ENCODE measurements around the gene DENND1A.
A peak's percentile ranks its signal among the peaks of the same experiment; 100 is the strongest.

Gene DENND1A

DNA sequence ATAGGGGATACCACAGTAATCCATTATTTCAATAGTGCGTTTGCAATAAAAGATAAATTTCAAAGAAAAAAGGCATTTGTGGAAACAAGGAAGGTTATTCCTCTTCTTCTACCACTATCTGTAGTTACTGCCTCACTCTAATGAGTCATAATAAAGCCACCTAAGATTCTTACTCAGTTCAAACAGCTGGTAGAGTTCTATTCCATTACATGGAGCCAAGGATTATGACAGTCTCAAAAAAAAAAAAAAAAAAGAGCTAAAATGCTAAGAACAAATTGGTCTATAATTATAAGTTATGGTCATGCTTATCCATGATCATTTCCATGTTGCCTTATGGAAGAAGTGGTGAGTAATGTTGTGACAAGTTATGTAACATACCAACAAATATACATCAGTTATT is 46.3 kb downstream of the DENND1A start:
- WGBS, result no CpG with 5 or more reads among the region's 1 CpG
- Histone ChIP-seq H3K4me1 (ENCODE audit: insufficient read depth, low read length) (peaks cover 4% of the 10 kb centered on the region; the same call in 1 of the 2 replicates), H3K9ac (ENCODE audit: low read depth, low read length) (no peak overlapping the region), H3K36me3 (ENCODE audit: insufficient read depth, low read length) (no peaks in the 10 kb centered on the region), H3K27me3 (ENCODE audit: insufficient read depth, low read length) (no peaks in the 10 kb centered on the region), H3K27ac (ENCODE audit: low read depth, low read length) (no peak overlapping the region), H3K4me3 (ENCODE audit: low read length) (no peak overlapping the region), H3K9me3 (ENCODE audit: insufficient read depth, low read depth, low read length) (peaks cover 6% of the 10 kb centered on the region; the same call in 1 of the 2 replicates)

DNA sequence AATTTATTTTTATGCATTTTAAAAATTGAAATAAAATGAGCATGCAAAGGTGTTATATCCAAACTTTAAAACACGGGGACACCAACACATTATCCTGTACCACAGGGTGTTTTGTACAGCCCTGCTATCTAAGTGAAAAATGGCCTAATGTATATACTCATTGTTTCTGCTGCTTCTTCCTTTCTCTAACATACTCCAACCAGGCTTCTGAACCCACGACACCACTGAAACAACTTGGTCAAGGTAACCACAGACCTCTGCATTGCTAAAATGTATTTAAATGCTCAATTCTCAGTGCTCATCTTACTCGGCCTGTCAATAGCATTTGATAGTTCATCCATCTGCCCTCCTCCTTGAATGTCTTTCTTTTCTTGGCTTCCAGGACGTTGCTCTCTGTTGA is 48.3 kb downstream of the DENND1A start:
- no peaks in the 10 kb centered on the region for H3K27me3 ChIP-seq (ENCODE audit: insufficient read depth, low read length)
- H3K9ac ChIP-seq (ENCODE audit: low read depth, low read length), result no peak overlapping the region
- no peak overlapping the region for H3K4me3 ChIP-seq (ENCODE audit: low read length)
- H3K9me3 ChIP-seq (ENCODE audit: insufficient read depth, low read depth, low read length), result no peaks in the 10 kb centered on the region
- H3K4me1 ChIP-seq (ENCODE audit: insufficient read depth, low read length), result no peaks in the 10 kb centered on the region
- 84% methylated on average over 4 of the region's 4 CpGs for WGBS
- peaks cover 8% of the 10 kb centered on the region; the same call in 1 of the 2 replicates for H3K36me3 ChIP-seq (ENCODE audit: insufficient read depth, low read length)
- H3K27ac ChIP-seq (ENCODE audit: low read depth, low read length), result no peak overlapping the region

DNA sequence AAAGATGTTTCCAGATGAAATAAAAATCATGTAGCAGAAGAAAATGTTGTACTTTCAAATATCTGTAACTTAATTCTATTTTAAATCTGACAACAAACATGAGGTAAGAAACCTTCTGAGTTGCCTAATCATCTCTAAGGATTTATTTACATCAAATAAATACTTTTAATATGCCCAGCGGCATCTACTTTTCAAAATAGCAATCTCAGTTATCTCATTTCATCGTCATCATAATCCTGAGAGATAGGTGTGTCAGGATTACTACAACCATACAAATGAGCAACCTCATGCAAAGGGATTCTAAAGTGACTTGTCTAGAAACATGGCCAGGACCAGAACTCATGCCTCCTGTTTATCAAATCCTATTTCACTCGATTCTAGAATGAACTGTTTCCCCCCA is 49.5 kb downstream of the DENND1A start:
- no peak overlapping the region for H3K9ac ChIP-seq (ENCODE audit: low read depth, low read length)
- 93% methylated on average over 3 of the region's 3 CpGs for WGBS
- H3K27me3 ChIP-seq (ENCODE audit: insufficient read depth, low read length), result no peaks in the 10 kb centered on the region
- H3K4me1 ChIP-seq (ENCODE audit: insufficient read depth, low read length), result no peaks in the 10 kb centered on the region
- peaks cover 13% of the 10 kb centered on the region; the same call in 1 of the 2 replicates for H3K36me3 ChIP-seq (ENCODE audit: insufficient read depth, low read length)
- no peak overlapping the region for H3K4me3 ChIP-seq (ENCODE audit: low read length)
- no peaks in the 10 kb centered on the region for H3K9me3 ChIP-seq (ENCODE audit: insufficient read depth, low read depth, low read length)
- no peak overlapping the region for H3K27ac ChIP-seq (ENCODE audit: low read depth, low read length)

DNA sequence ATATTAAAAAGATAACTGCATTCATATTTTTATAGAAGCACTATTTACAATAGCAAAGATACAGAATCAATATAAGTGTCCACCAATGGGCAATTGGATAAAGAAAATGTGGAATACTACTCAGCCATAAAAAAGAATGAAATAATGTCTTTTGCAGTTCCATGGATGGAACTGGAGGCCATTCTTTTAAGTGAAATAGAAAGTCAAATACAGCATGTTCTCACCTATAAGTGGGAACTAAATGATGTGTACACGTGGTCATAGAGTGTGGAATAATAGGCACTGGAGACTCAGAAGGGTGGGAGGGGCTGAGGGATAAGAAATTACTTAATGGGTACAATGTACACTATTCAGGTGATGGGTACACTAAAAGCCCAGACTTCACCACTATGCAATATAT is 53.2 kb downstream of the DENND1A start:
- peaks cover 14% of the 10 kb centered on the region; the same call in 1 of the 2 replicates for H3K36me3 ChIP-seq (ENCODE audit: insufficient read depth, low read length)
- H3K4me3 ChIP-seq (ENCODE audit: low read length), result no peak overlapping the region
- WGBS, result 95% methylated on average over 1 of the region's 1 CpG

DNA sequence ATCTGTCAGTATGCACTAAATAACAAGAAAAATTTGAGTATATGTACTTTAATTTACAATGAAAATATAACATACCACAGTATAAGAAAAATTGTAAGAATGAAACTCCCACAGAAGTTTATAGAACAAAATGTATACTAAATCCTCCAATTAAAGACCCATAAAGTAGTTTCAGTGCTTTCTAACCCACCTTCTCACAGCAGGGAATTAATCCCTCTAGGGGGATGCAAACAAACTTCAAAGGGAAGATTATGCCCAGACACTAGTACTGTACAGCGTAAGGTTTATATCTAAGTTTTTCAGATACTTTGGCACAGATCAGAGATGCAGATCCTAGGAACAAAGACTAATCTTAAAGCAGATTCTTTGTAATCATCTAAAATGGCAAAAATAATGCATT is 57.2 kb downstream of the DENND1A start:
- no peak overlapping the region for H3K9ac ChIP-seq (ENCODE audit: low read depth, low read length)
- peaks cover 5% of the 10 kb centered on the region; the same call in 1 of the 2 replicates for H3K27me3 ChIP-seq (ENCODE audit: insufficient read depth, low read length)
- H3K4me3 ChIP-seq (ENCODE audit: low read length), result no peak overlapping the region
- H3K27ac ChIP-seq (ENCODE audit: low read depth, low read length), result no peak overlapping the region
- WGBS, result 92% methylated on average over 1 of the region's 1 CpG
- H3K36me3 ChIP-seq (ENCODE audit: insufficient read depth, low read length), result peaks cover 12% of the 10 kb centered on the region; the same call in 1 of the 2 replicates
- no peaks in the 10 kb centered on the region for H3K9me3 ChIP-seq (ENCODE audit: insufficient read depth, low read depth, low read length)
- peaks cover 24% of the 10 kb centered on the region for H3K4me1 ChIP-seq (ENCODE audit: insufficient read depth, low read length)

More for the DNA sequence above, 53.2 kb downstream of the DENND1A start:
- Histone ChIP-seq H3K4me1 (ENCODE audit: insufficient read depth, low read length) (peaks cover 12% of the 10 kb centered on the region), H3K27me3 (ENCODE audit: insufficient read depth, low read length) (no peaks in the 10 kb centered on the region), H3K9me3 (ENCODE audit: insufficient read depth, low read depth, low read length) (no peaks in the 10 kb centered on the region), H3K27ac (ENCODE audit: low read depth, low read length) (no peak overlapping the region), H3K9ac (ENCODE audit: low read depth, low read length) (no peak overlapping the region)

DNA sequence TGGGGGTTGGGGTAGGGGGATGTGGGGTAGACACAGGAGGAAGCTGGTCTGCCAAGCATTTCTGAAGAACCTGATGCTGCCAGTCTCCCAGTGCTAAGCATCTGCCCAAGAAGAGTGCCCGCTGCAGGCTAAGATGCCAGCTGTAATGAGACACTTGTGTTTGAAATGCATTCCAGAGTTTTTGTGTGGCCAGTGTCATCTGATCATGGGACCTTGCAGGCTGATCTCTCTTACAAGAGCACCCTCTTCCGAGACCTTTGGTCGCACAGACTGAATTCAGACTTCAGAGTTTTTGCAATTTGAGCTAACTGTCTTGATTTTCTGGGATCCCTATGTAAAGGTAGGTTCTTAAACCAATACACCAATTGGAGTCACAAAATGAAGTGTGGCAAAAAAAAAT is 58.1 kb downstream of the DENND1A start:
- H3K4me3 ChIP-seq (ENCODE audit: low read length), result no peak overlapping the region
- H3K9ac ChIP-seq (ENCODE audit: low read depth, low read length), result no peak overlapping the region
- H3K4me1 ChIP-seq (ENCODE audit: insufficient read depth, low read length), result peaks cover 33% of the 10 kb centered on the region
- no peaks in the 10 kb centered on the region for H3K9me3 ChIP-seq (ENCODE audit: insufficient read depth, low read depth, low read length)
- 79% methylated on average over 3 of the region's 3 CpGs for WGBS
- H3K27ac ChIP-seq (ENCODE audit: low read depth, low read length), result no peak overlapping the region
- peaks cover 13% of the 10 kb centered on the region; the same call in 1 of the 2 replicates for H3K27me3 ChIP-seq (ENCODE audit: insufficient read depth, low read length)
- H3K36me3 ChIP-seq (ENCODE audit: insufficient read depth, low read length), result peaks cover 7% of the 10 kb centered on the region; the same call in 1 of the 2 replicates

DNA sequence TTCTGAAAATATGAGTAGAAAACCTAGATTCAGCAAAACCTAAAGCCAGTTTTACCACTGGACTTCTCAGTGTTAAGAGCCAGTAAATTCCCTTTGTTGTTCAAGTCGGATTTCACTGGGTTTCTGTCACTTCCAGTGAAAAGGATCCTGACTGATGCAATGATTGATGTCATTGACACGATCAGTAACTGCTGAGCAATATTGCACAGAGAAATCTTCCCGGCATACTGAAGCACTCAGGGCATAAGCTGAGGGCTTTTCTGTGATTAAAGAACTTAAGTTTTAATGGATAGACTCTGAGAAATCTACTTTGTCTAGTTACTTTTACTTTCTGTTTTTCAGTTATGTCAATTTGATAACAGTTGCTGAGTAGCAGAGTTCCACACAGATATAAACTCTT is 61.9 kb downstream of the DENND1A start:
- Histone ChIP-seq H3K4me3 (ENCODE audit: low read length) (no peak overlapping the region), H3K9me3 (ENCODE audit: insufficient read depth, low read depth, low read length) (no peaks in the 10 kb centered on the region), H3K27ac (ENCODE audit: low read depth, low read length) (no peak overlapping the region), H3K27me3 (ENCODE audit: insufficient read depth, low read length) (peaks cover 43% of the 10 kb centered on the region), H3K4me1 (ENCODE audit: insufficient read depth, low read length) (peaks cover 69% of the 10 kb centered on the region), H3K36me3 (ENCODE audit: insufficient read depth, low read length) (no peaks in the 10 kb centered on the region), H3K9ac (ENCODE audit: low read depth, low read length) (no peak overlapping the region)
- WGBS, result 80% methylated on average over 3 of the region's 3 CpGs

DNA sequence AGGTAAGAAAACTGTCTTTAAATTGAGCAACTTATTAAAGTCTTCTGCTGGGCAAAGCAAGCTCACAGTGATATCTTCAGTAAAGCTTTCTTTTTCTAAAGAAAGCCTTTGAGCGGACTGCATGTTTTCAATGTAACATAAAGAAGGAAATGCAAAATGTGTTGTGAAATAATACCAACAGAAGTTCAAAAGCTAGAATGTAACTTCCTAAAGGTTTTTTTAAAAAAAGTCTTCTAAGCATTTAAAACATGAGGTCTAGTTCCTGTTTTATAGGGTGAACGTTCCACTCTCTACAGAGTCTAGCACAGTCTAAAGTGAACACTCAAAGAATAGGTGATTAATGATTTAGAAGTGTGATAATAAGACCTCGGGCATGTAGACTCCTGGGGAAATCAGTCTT is 62.9 kb downstream of the DENND1A start:
- peaks cover 69% of the 10 kb centered on the region for H3K4me1 ChIP-seq (ENCODE audit: insufficient read depth, low read length)
- H3K4me3 ChIP-seq (ENCODE audit: low read length), result no peak overlapping the region
- no peaks in the 10 kb centered on the region for H3K9me3 ChIP-seq (ENCODE audit: insufficient read depth, low read depth, low read length)
- H3K27ac ChIP-seq (ENCODE audit: low read depth, low read length), result no peak overlapping the region
- 96% methylated on average over 3 of the region's 3 CpGs for WGBS
- H3K9ac ChIP-seq (ENCODE audit: low read depth, low read length), result no peak overlapping the region
- peaks cover 53% of the 10 kb centered on the region for H3K27me3 ChIP-seq (ENCODE audit: insufficient read depth, low read length)
- H3K36me3 ChIP-seq (ENCODE audit: insufficient read depth, low read length), result no peaks in the 10 kb centered on the region

DNA sequence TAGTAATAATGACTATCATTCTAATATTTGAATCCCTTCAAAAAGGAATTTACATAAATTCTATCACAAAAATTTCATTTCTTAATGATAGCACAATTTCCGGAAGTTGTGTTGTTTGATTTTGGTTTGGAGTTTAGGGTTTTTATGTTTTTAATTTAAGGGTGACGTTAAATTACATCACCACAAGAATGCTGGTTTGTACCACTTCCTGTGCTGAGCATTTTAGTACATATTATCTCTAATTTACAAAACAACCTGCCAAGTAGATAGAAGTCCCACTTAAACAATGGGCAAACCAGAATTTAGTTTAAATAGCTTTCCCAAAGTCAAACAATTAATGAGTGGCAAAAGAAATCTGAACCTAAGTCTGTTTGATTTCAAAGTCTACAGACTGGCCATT is 63.4 kb downstream of the DENND1A start:
- WGBS, result 93% methylated on average over 1 of the region's 2 CpGs
- Histone ChIP-seq H3K4me1 (ENCODE audit: insufficient read depth, low read length) (peaks cover 70% of the 10 kb centered on the region), H3K27me3 (ENCODE audit: insufficient read depth, low read length) (peaks cover 58% of the 10 kb centered on the region), H3K9ac (ENCODE audit: low read depth, low read length) (no peak overlapping the region), H3K9me3 (ENCODE audit: insufficient read depth, low read depth, low read length) (no peaks in the 10 kb centered on the region), H3K36me3 (ENCODE audit: insufficient read depth, low read length) (no peaks in the 10 kb centered on the region), H3K27ac (ENCODE audit: low read depth, low read length) (no peak overlapping the region), H3K4me3 (ENCODE audit: low read length) (no peak overlapping the region)

DNA sequence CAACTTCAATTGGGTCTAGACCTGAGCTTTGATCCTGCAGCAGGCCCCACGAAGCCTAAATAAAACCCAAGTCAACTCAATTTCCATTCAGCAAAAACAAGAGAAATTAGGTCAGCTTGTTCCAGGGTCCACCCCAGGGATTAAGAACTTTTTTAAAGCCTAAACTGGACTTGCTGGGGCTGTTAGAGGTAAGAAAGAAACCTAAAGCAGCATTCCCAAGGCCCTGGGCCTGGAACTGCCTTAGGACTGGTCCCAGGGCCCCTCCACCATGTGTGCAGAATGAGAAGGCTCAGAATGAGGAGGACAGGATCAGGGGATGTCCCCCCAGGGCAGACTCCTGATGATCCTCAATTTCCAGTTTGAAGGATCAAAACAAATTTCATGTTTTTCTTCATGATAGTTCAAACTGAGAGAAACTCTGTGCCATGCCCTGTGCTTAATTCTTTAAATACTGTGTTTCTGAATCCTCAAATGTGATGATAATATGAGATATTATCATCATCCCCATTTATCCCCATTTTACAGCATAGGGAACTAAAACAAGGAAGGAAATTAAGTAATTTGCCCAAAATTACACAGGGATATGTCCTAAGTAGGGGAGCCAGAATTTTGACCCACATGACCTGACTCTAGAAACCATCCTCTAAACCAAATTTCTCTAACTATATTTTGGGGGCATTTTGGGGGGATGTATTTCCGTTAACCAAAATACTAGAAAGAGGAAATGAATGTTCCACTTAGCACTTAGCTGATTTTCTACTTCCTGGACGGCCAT is 64.5 kb downstream of the DENND1A start:
- Histone ChIP-seq H3K9me3 (ENCODE audit: insufficient read depth, low read depth, low read length) (no peaks in the 10 kb centered on the region), H3K36me3 (ENCODE audit: insufficient read depth, low read length) (no peaks in the 10 kb centered on the region), H3K4me1 (ENCODE audit: insufficient read depth, low read length) (peaks cover 81% of the 10 kb centered on the region), H3K27me3 (ENCODE audit: insufficient read depth, low read length) (peaks cover 61% of the 10 kb centered on the region), H3K9ac (ENCODE audit: low read depth, low read length) (no peak overlapping the region), H3K27ac (ENCODE audit: low read depth, low read length) (no peak overlapping the region), H3K4me3 (ENCODE audit: low read length) (no peak overlapping the region)
- WGBS, result 75% methylated on average over 3 of the region's 3 CpGs

DNA sequence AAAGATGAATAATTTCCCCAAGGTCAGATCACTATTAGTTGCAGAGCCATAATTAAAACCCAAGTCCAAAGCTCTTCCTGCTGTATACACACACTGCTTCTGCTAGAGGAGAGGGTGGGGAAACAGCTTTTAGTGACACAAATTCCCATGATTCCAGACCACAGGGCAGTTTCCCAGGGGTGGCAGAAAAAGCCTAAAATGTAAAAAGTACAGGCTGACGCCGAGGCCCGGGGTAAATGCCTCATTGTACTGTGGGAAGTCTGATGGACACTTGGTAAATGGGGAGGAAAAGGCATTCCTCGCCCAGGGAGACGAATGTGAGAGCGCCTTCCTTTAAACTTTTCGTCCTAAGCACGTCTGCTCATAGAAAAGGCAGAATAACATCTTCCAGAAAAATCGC is 65.7 kb downstream of the DENND1A start:
- Histone ChIP-seq H3K4me1 (ENCODE audit: insufficient read depth, low read length) (peaks cover 93% of the 10 kb centered on the region), H3K27ac (ENCODE audit: low read depth, low read length) (peak overlapping the region; percentile 95)
- WGBS, result 36% methylated on average over 9 of the region's 9 CpGs

More for the DNA sequence above, 65.7 kb downstream of the DENND1A start:
- Histone ChIP-seq H3K9ac (ENCODE audit: low read depth, low read length) (peak overlapping the region; percentile 66; the same call in 1 of the 2 replicates), H3K27me3 (ENCODE audit: insufficient read depth, low read length) (peaks cover 73% of the 10 kb centered on the region), H3K9me3 (ENCODE audit: insufficient read depth, low read depth, low read length) (no peaks in the 10 kb centered on the region), H3K36me3 (ENCODE audit: insufficient read depth, low read length) (no peaks in the 10 kb centered on the region), H3K4me3 (ENCODE audit: low read length) (no peak overlapping the region)
